OCI-LY7 (cell line): Measurements from ENCODE around the gene R3HDML.

Experiments used
- EZH2phosphoT487 ChIP-seq: fragments of 200-600 bp; sonication (generic); IDR thresholded peaks from 2 replicates; pipeline ENCODE4 v1.6.1; 2018; ENCODE audit warnings: low read depth, borderline replicate concordance, mild to moderate bottlenecking, mixed run types, antibody characterized with exemption, low read length, moderate library complexity, mixed read lengths
- TF ChIP-seq, protein P1 (sequence below): fragments of 200-600 bp; sonication (generic); conservative IDR thresholded peaks from 2 replicates; pipeline ENCODE4 v1.5.1; 2014; ENCODE audit warnings: mild to moderate bottlenecking, antibody characterized with exemption, low read length, moderate library complexity, mixed read lengths

GRCh38 chr20:44358776-44359175 is 21.9 kb downstream of the R3HDML start:
- TF ChIP-seq, protein P1, sequence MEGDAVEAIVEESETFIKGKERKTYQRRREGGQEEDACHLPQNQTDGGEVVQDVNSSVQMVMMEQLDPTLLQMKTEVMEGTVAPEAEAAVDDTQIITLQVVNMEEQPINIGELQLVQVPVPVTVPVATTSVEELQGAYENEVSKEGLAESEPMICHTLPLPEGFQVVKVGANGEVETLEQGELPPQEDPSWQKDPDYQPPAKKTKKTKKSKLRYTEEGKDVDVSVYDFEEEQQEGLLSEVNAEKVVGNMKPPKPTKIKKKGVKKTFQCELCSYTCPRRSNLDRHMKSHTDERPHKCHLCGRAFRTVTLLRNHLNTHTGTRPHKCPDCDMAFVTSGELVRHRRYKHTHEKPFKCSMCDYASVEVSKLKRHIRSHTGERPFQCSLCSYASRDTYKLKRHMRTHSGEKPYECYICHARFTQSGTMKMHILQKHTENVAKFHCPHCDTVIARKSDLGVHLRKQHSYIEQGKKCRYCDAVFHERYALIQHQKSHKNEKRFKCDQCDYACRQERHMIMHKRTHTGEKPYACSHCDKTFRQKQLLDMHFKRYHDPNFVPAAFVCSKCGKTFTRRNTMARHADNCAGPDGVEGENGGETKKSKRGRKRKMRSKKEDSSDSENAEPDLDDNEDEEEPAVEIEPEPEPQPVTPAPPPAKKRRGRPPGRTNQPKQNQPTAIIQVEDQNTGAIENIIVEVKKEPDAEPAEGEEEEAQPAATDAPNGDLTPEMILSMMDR: no peak
- TF ChIP-seq EZH2phosphoT487: no peak
